Measurements from ENCODE around the gene UBR4.

Gene UBR4

DNA sequence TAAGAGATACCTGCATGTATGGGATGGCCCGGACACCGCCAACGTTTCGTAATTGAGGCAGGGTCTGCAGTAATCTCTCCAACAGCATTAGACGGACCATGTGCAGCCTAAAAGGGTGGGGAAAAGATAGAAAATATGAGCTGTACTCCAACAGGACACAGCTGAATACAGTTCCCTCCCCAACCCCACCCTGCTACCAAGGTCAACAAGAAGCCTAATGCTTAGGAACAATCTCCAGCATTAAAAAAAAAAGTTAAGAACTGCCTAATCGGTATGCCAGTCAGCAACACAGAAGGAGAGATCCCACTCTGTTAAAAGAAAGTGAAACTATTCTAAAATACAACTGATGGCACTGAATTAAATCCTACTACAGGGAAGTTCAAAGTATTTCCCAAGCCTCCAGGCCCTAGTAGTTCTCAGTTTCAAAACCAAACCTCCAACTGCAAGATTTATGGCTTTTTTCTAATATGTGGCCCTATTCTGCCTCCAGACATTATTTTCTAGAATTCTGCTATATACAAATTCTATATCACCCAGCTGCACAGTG, 81.0 kb downstream of the UBR4 start:
- no peak for DNase-seq (ENCODE audit: low read depth)
- no peak overlapping the region for H3K4me3 ChIP-seq (ENCODE audit: low read length)
- TF ChIP-seq, protein P1, sequence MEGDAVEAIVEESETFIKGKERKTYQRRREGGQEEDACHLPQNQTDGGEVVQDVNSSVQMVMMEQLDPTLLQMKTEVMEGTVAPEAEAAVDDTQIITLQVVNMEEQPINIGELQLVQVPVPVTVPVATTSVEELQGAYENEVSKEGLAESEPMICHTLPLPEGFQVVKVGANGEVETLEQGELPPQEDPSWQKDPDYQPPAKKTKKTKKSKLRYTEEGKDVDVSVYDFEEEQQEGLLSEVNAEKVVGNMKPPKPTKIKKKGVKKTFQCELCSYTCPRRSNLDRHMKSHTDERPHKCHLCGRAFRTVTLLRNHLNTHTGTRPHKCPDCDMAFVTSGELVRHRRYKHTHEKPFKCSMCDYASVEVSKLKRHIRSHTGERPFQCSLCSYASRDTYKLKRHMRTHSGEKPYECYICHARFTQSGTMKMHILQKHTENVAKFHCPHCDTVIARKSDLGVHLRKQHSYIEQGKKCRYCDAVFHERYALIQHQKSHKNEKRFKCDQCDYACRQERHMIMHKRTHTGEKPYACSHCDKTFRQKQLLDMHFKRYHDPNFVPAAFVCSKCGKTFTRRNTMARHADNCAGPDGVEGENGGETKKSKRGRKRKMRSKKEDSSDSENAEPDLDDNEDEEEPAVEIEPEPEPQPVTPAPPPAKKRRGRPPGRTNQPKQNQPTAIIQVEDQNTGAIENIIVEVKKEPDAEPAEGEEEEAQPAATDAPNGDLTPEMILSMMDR (conservative IDR thresholded peaks at IDR 0.05; ENCODE audit: low read depth, low read length), result no peak

DNA sequence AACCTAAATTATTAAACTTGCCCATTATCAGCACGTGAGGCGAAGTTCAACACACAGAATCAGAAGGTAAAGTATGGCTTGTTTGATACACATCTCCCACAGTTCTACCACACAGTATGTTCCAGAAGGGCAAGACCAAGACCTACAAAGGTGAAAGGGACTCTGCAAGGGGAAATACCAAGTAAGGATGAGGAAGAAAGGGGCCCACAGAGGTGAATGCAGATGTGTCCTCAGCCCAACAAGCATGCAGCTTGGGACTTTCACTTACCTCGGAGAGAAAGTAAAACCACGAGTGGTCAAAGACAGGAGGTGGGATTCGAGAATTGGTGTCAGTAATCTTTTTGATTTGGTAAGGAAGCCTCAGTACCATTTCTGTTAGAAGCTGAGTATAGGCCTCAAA, 85.8 kb downstream of the UBR4 start:
- DNase-seq (ENCODE audit: low read depth), result no peak
- TF ChIP-seq, protein P1 (conservative IDR thresholded peaks at IDR 0.05; ENCODE audit: low read depth, low read length), result no peak
- no peak overlapping the region for H3K4me3 ChIP-seq (ENCODE audit: low read length)

DNA sequence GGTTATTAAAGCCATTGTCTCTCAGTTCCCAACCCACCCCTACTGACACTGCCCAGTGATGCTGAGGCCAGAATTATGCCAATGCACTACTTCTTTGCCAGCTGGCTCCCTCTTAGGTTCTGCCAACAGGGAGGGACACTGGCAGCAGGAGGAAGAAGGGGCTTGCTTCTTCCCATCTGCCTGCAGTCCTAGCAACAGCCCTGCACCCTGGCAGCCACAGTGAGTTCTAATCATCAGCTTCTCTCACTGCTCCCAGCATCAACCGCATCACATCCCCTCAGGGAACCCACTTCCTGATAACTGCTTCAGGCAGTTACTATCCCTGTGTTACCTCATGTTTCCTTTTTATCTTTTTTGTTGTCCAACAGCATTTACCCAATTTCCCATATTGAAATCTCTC, 86.2 kb downstream of the UBR4 start:
- DNase-seq (ENCODE audit: low read depth), result no peak
- TF ChIP-seq, protein P1 (conservative IDR thresholded peaks at IDR 0.05; ENCODE audit: low read depth, low read length), result no peak
- no peak overlapping the region for H3K4me3 ChIP-seq (ENCODE audit: low read length)

DNA sequence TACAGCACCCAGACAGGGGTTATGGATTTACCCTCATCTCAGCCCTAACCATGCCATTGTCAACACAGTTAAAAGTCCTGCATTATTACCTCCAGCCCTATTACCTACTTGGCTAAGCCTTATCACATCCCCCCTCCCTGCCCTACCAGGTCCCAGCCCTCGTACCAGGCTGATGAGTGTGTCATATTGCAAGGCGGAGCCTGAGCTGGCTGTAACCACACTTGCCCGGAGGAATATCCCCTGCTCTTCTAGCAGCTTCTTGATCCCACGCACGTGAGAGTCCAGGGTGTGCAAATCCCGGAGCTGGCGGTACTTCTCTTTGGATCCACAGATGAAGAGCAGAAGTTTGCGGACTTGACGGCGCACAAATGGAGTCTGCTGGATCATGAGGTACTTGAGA, 87.4 kb downstream of the UBR4 start:
- peak; percentile 45 for DNase-seq (ENCODE audit: low read depth)
- H3K4me3 ChIP-seq (ENCODE audit: low read length), result no peak overlapping the region
- TF ChIP-seq, protein P1 (conservative IDR thresholded peaks at IDR 0.05; ENCODE audit: low read depth, low read length), result no peak

DNA sequence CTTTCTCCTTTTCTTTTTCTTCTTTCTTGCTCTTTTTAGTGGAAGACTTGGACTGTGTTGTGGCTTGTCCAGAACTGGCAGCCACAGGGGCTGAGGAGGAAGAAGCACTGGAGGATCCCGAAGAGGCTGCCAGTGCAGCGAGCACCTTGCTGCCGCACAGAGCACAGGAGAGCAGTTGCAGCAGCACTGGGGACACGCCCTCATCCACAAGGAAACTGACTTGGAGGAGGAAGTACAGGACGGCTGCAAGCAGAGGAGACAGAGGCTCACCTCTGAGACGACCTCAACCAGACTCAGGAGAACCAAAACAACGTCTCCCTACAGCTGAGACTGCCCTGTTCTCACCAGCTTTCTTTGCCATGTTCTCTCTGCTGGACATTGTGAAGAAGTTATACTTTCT, 88.9 kb downstream of the UBR4 start:
- H3K4me3 ChIP-seq (ENCODE audit: low read length), result no peak overlapping the region
- DNase-seq (ENCODE audit: low read depth), result no peak

DNA sequence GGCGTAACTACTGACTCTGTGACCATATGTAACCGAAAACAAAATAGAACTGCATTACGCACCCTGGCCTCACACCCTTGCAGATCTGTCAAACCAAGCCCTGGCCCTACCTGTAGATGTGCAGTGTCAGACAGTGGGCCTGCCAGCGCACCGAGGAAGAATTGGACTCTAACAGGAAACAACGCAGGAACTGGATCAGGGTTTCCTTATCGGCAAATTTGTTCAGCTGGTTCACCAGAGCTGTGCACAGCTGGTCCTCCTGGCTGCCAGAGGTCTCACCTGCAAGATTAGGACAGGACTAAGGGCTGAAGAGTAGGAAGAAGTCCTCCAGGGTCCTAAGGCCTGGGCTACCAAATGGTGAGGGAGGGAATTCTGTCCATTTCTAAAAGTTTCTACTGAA, 90.0 kb downstream of the UBR4 start:
- TF ChIP-seq, protein P1 (conservative IDR thresholded peaks at IDR 0.05; ENCODE audit: low read depth, low read length), result no peak
- no peak for DNase-seq (ENCODE audit: low read depth)
- H3K4me3 ChIP-seq (ENCODE audit: low read length), result no peak overlapping the region

More for the DNA sequence above, 88.9 kb downstream of the UBR4 start:
- TF ChIP-seq, protein P1 (conservative IDR thresholded peaks at IDR 0.05; ENCODE audit: low read depth, low read length), result no peak

DNA sequence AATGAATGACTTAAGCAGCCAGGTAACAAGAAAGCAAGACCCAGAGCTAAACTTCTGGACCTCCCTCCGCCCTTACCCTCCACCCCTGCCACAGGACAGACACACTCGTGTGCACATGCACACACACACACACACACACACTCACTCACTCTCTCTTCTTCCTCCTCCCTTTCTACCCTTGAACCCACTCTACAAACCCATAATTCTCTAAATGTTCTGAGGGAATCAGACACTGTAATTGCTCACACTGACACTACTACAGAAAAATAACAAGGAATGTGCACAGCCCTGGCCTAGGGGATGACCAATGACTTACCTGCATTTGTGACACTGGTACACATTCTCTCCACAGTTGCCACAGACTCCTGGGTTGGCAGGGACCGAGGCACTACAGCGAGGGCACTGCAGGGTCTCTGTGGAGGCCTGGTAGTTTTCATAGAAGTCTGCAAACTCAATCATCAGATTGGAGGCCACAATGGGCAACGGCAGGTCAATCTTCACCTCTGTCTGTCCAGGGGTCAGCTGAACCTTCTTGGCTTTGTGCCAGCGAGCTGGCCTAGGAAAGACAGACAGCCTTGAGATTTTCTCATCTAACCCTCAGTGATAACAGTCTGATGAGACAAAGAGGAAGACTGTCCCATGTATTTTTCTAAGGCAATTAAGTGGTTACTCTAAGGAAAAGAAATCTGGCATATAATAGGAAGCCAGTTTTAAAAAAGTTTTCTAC, 94.8 kb downstream of the UBR4 start:
- TF ChIP-seq, protein P1 (conservative IDR thresholded peaks at IDR 0.05; ENCODE audit: low read depth, low read length), result no peak
- DNase-seq (ENCODE audit: low read depth), result no peak
- no peak overlapping the region for H3K4me3 ChIP-seq (ENCODE audit: low read length)

Data from retinal pigment epithelial cell (primary cell).